Measurements from ENCODE around the gene OPCML.

DNA sequence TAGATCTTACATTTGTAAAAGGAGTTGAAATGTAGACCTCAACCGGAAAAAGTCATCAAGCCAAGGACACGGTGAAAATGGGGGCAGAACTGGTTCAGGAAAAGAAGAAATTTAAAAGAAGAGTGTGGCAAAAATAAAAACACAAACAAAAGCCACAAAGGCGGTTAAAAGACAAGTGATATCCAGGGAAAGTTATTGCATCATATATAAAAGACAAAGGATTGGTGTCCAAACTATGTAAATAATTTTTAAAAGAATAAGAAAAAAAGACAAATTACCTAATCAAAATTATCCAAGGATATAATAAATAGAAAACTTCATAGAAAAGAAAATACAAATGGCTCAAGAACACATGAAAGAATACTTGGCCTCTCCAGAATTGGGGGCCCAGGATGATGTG is 45.1 kb upstream of the OPCML start:
- TF ChIP-seq, protein P1, sequence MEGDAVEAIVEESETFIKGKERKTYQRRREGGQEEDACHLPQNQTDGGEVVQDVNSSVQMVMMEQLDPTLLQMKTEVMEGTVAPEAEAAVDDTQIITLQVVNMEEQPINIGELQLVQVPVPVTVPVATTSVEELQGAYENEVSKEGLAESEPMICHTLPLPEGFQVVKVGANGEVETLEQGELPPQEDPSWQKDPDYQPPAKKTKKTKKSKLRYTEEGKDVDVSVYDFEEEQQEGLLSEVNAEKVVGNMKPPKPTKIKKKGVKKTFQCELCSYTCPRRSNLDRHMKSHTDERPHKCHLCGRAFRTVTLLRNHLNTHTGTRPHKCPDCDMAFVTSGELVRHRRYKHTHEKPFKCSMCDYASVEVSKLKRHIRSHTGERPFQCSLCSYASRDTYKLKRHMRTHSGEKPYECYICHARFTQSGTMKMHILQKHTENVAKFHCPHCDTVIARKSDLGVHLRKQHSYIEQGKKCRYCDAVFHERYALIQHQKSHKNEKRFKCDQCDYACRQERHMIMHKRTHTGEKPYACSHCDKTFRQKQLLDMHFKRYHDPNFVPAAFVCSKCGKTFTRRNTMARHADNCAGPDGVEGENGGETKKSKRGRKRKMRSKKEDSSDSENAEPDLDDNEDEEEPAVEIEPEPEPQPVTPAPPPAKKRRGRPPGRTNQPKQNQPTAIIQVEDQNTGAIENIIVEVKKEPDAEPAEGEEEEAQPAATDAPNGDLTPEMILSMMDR (IDR thresholded peaks at IDR 0.05) = no peak
- no peak for TF ChIP-seq POLR2A (IDR thresholded peaks at IDR 0.05)
